Fibroblast of skin of left quadriceps (primary cell): ENCODE results near the gene MYL6B.

ENCODE experiments used
- DNase-seq, 2 experiments: peaks; one replicate each; pipeline ENCODE4 v3.0.0-alpha.2; 2013; ENCODE audit warnings: low read depth in 2 of 2

MYL6B gene

GRCh38 chr12:56165369-56165768 lies 13.0 kb downstream of the MYL6B start:
- no peak for DNase-seq

- DNase-seq: no peak
Measured at GRCh38 chr12:56169229-56169759, 16.9 kb downstream of the MYL6B start.

DNA sequence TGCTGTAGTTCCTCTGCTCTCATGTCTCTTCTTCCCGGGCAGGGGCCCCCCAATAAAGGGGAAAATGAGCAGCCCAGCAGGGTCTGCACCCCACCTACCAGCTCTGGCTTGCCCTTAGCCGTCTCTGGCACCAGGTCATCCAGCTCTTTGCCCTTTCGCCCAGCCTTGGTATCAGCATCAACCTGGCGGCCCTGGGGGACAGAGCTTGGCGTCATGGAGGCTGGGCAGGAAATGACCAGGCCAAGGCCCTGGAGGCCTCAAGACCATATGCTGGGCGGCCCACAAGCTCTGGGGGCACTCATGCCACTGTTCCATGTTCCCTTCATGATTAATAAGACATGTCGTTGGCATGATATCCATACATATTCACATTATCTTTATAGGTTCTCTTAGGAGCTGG lies 20.5 kb downstream of the MYL6B start:
- DNase-seq: no peak

DNA sequence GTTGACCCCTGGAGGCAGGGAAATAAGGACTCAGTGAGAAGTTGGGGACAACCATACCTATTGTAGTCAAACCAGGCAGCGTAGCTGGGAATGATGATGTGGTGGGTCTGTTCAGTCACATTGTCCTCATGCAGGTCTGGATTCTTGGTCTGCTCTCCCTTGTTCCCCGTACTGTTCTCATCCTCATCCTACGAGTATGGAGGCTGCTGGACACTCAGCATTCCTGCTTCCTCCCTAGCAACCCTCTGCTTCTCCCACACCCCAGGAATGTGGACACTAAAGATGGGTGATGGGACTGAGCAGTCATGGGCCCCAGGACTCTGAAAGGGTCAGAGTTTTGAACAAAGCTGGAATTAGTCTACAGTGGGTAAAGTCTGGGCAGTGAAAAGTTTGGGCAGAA lies 26.0 kb downstream of the MYL6B start:
- DNase-seq: no peak

GRCh38 chr12:56186957-56187356 lies 34.6 kb downstream of the MYL6B start:
- no peak for DNase-seq

GRCh38 chr12:56188131-56188777 lies 35.9 kb downstream of the MYL6B start:
- DNase-seq: no peak

DNA sequence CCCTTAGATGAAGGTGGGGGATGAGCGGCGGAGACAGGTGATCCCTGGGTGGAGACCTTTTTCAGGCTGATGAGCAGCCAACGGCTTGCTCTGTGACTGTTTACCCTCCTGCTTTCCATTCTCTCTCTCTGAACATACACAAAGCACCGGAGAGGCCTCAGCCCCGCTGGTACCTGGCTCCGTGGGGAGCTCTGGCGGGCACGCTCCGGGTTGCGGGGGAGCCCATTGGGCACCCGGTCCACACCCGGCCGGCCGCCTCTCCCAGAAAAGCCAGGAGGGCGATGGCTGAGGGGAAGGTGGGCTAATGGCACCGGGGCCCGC lies 36.4 kb downstream of the MYL6B start:
- no peak for DNase-seq

DNA sequence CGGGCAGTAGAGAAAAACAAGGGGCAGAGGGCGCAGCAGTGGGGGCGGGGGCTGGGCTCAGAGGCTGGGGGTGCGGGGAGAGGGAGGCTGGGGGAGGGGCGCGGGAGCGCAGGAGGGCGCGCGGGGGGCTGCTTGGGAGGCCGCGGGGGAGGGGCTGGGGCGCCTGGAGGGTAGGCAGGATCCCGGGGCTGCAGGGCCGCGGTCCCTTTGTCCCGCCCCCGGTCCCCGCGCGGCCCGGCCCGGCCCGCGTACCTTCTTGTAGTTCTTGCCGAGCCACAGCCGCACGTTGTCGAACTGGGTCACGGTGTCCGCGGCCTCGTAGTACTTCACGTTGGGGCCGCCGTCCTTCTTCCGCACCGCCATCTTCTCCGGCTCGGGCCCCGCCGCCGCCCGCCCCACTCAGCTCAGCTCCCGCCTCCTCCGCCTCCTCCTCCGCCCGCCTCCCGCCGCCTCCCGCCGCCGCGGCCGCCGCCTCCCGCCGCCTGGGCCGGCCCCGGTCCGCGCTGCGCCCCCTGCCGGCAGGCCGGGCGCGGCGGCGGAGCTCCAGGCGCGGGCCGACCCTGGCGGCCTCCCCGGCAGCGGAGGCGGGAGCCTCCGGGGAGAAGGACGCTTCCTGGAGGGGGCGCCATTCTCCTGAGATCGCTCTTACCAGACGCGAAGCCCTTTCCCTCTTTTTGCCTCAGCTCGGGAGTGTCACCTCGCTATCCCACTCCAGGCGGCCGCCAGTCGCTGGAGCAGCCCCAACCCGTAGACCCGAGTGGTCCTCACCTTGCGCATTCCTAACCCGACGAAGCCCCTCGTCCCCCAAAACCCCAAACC lies 36.9 kb downstream of the MYL6B start, which contains the start of gene SMARCC2:
TSS of gene SMARCC2 (minus strand) at position 385 of the 819 bp plus-strand sequence. CDS start at position 363, 22 bp downstream.
- peak; percentile 64 to 67 for DNase-seq

DNA sequence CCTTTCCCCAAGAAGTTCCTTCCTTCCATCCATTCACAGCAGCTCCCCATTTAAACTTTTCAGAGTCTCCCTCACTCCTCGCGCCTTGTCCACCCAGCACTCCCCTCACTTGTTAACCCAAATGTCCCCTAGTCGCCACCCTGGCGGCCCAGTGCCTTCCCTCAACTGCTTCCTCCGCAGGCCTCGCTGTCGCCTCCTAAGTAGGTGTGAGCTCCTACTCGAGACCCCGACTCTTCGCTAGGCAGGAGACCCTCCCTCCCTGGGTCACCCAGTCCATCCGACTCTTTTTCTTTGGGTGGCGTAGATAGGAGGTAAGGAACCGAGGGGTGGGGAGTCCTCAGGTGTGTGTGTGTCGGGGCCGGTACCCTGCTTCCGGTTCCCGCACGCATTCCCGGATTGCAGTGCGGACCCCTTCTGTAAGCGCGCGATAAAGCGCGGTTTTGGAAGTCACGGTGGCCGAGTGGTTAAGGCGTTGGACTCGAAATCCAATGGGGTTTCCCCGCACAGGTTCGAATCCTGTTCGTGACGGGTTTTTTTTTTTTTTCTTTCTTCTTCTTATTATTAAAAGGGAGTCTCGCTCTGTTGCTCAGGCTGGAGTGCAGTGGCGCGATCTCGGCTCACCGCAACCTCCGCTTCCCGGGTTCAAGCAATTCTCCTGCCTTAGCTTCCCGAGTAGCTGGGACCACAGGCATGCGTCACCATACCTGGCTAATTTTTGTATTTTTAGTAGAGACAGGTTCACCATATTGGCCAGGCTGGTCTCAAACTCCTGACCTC lies 37.7 kb downstream of the MYL6B start:
- peak; percentile 73 to 76 for DNase-seq

DNA sequence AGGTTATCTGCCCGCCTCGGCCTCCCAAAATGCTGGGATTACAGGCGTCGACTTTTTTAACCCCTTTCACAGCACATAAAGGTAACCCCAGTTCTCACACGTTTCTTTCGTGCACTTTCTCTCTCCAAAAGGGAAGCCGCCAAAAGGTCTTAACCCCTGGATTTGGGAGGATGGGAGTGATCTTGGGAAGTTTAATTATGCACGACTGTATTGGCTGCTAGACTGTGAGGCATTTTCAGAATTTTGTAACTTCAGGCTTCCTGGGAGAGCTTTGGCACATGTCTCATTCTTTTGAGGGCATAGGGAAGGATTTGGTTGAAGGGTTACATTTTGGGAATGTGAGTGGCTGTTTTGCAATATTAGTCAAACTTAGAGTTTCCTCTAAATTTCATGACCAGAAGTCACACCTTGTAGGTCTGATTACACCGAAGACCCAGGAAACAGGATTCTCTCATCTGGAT lies 38.3 kb downstream of the MYL6B start:
- DNase-seq: no peak

GRCh38 chr12:56192582-56192981 lies 40.2 kb downstream of the MYL6B start:
- DNase-seq: no peak

DNA sequence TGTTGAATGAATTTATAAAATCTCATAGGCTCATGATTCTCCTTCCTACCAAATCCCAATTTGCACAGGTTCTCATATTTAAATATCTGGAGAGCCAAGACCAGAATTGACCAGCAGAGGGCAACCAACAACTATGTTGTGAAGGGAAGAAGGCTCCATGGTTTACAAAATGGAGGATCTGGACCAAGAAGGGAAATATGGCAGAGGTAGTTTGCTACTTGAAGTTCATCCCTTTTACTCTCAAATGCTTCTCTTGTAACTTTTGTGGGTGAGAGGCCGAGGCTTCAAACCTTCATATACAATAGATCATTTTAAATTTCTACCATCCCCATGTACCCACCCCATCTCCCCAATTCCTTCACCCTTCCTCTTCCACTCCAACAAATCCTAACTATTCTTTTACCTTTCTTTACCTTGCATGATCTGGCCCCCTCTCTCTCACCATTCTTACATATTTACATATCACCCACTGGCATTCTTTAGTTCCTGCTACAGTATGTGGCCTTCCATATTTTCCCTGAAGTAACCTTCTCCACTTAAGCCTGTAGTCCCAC lies 40.7 kb downstream of the MYL6B start:
- peak; percentile 68 to 70 for DNase-seq

DNA sequence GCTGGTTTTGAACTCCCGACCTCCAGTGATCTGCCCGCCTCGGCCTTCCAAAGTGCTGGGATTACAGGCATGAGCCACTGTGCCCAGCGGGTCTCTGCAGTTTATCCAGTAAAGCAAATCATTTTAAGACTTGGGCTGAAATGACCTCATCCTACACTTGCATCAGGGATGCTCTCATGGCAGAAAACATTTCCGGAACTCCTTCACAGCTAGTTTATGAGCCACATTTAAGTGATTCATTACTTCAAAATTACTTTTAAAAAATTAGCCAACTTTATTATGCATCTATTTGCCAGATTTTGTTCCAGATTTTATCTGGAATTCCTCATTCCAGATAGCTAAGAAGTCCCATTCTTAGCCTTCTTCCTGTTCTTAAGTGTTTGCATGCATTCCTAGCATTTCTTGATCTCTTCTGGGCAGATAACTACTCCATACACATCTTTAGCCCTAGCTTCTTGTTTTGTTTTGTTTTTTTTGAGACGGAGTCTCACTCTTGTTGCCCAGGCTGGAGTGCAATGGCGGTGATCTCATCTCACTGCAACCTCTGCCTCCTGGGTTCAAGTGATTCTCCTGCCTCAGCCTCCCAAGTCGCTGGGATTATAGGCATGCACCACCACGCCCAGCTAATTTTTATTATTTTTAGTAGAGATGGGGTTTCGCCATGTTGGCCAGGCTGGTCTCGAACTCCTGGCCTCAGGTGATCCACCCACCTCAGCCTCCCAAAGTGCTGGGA lies 44.6 kb downstream of the MYL6B start:
- peak; percentile 81 to 83 for DNase-seq

- DNase-seq: no peak
Measured at GRCh38 chr12:56197921-56198635, 45.7 kb downstream of the MYL6B start.

DNA sequence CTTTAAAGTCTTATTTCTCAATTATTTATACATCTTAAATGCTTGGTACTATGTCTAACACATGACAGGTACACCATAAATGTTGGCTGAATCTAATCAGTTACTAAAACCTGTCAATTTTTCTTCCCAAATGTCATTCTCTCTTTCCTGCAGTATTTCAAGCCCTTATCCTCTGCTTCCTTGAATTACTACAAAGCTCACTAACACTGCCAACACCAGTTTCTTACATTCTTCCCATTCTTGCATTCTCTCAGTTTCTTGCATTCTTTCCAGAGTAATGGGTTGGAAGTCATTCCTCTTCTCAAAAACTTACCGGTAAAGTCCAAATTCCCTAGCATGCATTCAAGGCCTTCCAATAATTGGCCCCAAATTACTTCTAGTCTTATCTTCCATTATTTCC lies 46.4 kb downstream of the MYL6B start:
- no peak for DNase-seq

DNA sequence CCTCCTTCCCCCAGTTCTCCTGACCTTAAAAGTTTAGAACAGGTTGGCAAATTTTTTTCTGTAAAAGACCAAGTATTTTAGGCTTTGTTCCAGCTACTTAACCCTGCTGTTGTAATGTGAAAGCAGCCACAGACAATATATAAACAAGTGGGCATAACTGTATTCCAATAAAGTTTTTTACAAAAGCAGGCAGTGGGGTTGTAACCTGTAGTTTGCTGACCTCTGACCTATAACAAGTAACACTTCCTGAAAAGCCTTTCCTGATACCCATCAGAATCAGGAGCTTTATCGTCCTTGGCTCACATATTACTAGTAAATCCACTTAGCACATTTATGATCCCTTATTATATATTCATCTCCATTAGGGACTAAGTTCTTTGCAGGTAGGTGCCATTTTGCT lies 50.0 kb downstream of the MYL6B start:
- DNase-seq: no peak

GRCh38 chr12:56202838-56203237 lies 50.5 kb downstream of the MYL6B start:
- no peak for DNase-seq

DNA sequence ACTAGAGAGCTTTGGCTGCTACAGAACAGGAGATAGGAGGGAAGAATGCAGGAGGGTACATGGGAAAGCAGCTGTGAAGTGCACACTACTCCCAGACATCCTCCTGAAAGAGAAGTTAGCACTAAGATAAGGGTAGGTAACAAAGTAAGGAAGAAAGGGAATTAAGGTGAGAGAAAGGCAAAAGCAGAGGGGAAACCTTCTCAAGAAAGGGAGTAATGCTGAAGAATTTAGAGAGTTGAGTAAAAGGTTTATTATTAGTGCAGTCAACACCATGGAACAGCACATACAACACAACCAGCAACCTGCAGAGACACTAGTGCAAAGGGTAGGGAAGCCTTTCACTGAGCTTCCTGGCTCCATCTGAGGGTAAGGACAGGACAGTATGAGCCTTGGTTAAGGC lies 51.9 kb downstream of the MYL6B start:
- DNase-seq: no peak

DNA sequence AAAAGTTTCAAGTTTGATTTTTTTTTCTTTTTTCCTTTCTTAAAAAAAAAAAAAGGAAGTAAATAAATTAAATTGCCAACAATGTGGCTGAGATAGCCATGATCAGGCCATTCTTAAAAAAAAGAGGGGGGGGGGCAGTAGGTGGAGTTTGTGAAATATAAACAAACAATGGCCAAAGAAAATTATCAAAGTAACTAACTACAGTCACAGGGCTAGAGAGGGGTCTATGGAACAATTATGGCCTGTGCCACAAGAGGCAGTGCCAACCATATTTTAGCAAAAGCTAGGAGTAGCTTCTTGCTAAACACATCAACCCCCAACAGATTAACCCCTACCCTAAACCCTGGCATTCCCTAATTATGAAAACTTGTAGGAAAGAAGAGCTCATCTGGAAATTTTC lies 53.1 kb downstream of the MYL6B start:
- no peak for DNase-seq

DNA sequence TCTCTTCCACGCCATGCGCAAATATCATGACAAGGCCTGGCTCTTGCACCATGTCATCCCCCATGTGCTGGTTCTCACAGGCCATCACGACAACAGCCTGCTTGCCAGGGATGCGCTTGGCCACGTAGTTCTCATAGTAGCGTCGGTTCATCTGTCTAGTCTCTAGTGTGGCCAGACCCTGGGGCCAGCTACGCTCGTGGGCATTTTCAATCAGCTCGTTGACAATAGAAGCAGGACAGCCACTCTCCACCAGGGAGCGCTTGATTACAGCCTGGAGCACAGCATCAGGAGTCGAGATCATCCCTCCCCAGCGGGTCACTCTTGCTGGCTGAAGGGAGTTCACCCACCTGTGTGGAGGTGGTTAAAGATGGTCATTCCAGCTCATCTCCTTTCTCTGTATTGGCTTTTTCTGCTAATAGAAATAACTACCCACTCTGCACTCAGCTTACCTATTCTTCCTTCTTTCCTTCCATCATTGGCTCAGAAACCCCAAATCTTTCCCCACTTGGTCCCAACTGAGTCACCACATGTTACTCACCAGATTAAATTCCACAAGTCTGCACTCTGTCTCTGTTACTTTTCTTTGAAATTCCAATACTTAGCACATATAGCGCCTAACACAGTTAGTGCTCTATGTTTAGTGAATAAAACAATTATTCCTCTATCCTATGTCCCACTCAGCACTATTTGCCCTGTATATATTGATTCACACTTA lies 54.2 kb downstream of the MYL6B start:
- DNase-seq: peak in 1 of 2 experiments; percentile 12
